ENCODE data around the gene IFITM2. TPM values are rescaled to one million over a fixed set of nuclear protein-coding genes. Genes with fewer than 3 reads are reported as not detected.
"Not testable (repeated sequence)": the region's sequence is repeated elsewhere in the genome, so short reads cannot be mapped to it uniquely, and the experiment has no call there.

The IFITM2 gene
- polyA plus RNA-seq, 3 donors from 2014 or later = 4,348 to 7,867 (median 6,958) TPM

- Mint-ChIP-seq H3K36me3 (peaks cover 4 to 35% (median 28%) of the 10 kb centered on the region in 3 donors), H3K27ac (peak overlapping the region; percentile 94 to 99 (median 98)), H3K9me3 (no peaks in the 10 kb centered on the region), H3K27me3 (ENCODE audit: low read depth in 3 of 3) (peaks cover 18 to 46% (median 26%) of the 10 kb centered on the region in 3 donors), H3K4me1 (peaks cover 58 to 59% of the 10 kb centered on the region in 2 donors), H3K4me3 (peak overlapping the region; percentile 93 to 98 (median 94))
- DNase-seq = no peak
Measured at GRCh38 chr11:313304-313786, 5.7 kb downstream of the IFITM2 start.

GRCh38 chr11:313787-314553, 6.4 kb downstream of the IFITM2 start, which contains the start of gene IFITM1:
Gene IFITM1, plus strand, starts transcription at chr11:314040. Its CDS starts 131 bp downstream, at chr11:314171.
- H3K4me3 Mint-ChIP-seq = peak within 1 kb of the TSS; percentile 93 to 98 (median 94)
- peaks cover 4 to 34% (median 28%) of the 10 kb centered on the region in 3 donors for H3K36me3 Mint-ChIP-seq
- peak within 1 kb of the TSS; percentile 94 to 99 (median 98) for H3K27ac Mint-ChIP-seq
- H3K4me1 Mint-ChIP-seq = peaks cover 54% of the 10 kb centered on the region in 2 donors
- H3K27me3 Mint-ChIP-seq (ENCODE audit: low read depth in 3 of 3) = peaks cover 18 to 42% (median 24%) of the 10 kb centered on the region in 3 donors
- H3K9me3 Mint-ChIP-seq = no peaks in the 10 kb centered on the region
- peak; percentile 77 to 82 (median 81) for DNase-seq

- DNase-seq, H3K9me3 Mint-ChIP-seq: not testable (repeated sequence)
- Mint-ChIP-seq H3K4me1 (peaks cover 51% of the 10 kb centered on the region in 2 donors), H3K27me3 (ENCODE audit: low read depth in 3 of 3) (peaks cover 18 to 39% (median 26%) of the 10 kb centered on the region in 3 donors), H3K4me3 (peak overlapping the region; percentile 93 to 98 (median 94)), H3K36me3 (peaks cover 4 to 29% (median 23%) of the 10 kb centered on the region in 3 donors), H3K27ac (peak overlapping the region; percentile 94 to 99 (median 98))
Measured at GRCh38 chr11:314554-314875, 6.9 kb downstream of the IFITM2 start.

GRCh38 chr11:315051-315481, 7.5 kb downstream of the IFITM2 start:
- peak overlapping the region; percentile 94 to 99 (median 98) for H3K27ac Mint-ChIP-seq
- H3K4me3 Mint-ChIP-seq = peak overlapping the region; percentile 93 to 98 (median 94)
- DNase-seq = peak in 1 of 3 donors; percentile 34
- H3K4me1 Mint-ChIP-seq = peaks cover 52 to 53% of the 10 kb centered on the region in 2 donors
- H3K9me3 Mint-ChIP-seq = no peaks in the 10 kb centered on the region
- peaks cover 18 to 40% (median 28%) of the 10 kb centered on the region in 3 donors for H3K27me3 Mint-ChIP-seq (ENCODE audit: low read depth in 3 of 3)
- H3K36me3 Mint-ChIP-seq = peaks cover 4 to 29% (median 20%) of the 10 kb centered on the region in 3 donors

GRCh38 chr11:315516-315994, 7.9 kb downstream of the IFITM2 start:
- H3K9me3 Mint-ChIP-seq = no peaks in the 10 kb centered on the region
- peak overlapping the region; percentile 94 to 99 (median 98) for H3K27ac Mint-ChIP-seq
- peaks cover 4 to 29% (median 20%) of the 10 kb centered on the region in 3 donors for H3K36me3 Mint-ChIP-seq
- peaks cover 19 to 41% (median 29%) of the 10 kb centered on the region in 3 donors for H3K27me3 Mint-ChIP-seq (ENCODE audit: low read depth in 3 of 3)
- peaks cover 57 to 58% of the 10 kb centered on the region in 2 donors for H3K4me1 Mint-ChIP-seq
- no peak for DNase-seq
- peak overlapping the region; percentile 93 to 98 (median 94) for H3K4me3 Mint-ChIP-seq

GRCh38 chr11:316031-316701, 8.6 kb downstream of the IFITM2 start:
- H3K27ac Mint-ChIP-seq = peak overlapping the region; percentile 93 to 99 (median 98)
- H3K27me3 Mint-ChIP-seq (ENCODE audit: low read depth in 3 of 3) = peaks cover 19 to 44% (median 30%) of the 10 kb centered on the region in 3 donors
- DNase-seq = peak; percentile 71 to 78 (median 72)
- H3K9me3 Mint-ChIP-seq = no peaks in the 10 kb centered on the region
- H3K4me1 Mint-ChIP-seq = peaks cover 61 to 62% of the 10 kb centered on the region in 2 donors
- H3K4me3 Mint-ChIP-seq = peak overlapping the region; percentile 89 to 94 (median 92)
- H3K36me3 Mint-ChIP-seq = peaks cover 4 to 29% (median 20%) of the 10 kb centered on the region in 3 donors

GRCh38 chr11:316891-317301, 9.3 kb downstream of the IFITM2 start:
- peak overlapping the region; percentile 89 to 94 (median 92) for H3K4me3 Mint-ChIP-seq
- peaks cover 57 to 58% of the 10 kb centered on the region in 2 donors for H3K4me1 Mint-ChIP-seq
- peak overlapping the region; percentile 93 to 99 (median 98) for H3K27ac Mint-ChIP-seq
- peak in 2 of 3 donors; percentile 51 to 63 for DNase-seq
- no peaks in the 10 kb centered on the region for H3K9me3 Mint-ChIP-seq
- H3K27me3 Mint-ChIP-seq (ENCODE audit: low read depth in 3 of 3) = peaks cover 19 to 42% (median 30%) of the 10 kb centered on the region in 3 donors
- peaks cover 4 to 29% (median 20%) of the 10 kb centered on the region in 3 donors for H3K36me3 Mint-ChIP-seq

GRCh38 chr11:317668-318404, 10.2 kb downstream of the IFITM2 start:
- peaks cover 17 to 42% (median 30%) of the 10 kb centered on the region in 3 donors for H3K27me3 Mint-ChIP-seq (ENCODE audit: low read depth in 3 of 3)
- peak in 1 of 3 donors; percentile 35 for DNase-seq
- peak overlapping the region; percentile 89 to 94 (median 92) for H3K4me3 Mint-ChIP-seq
- peaks cover 4 to 29% (median 20%) of the 10 kb centered on the region in 3 donors for H3K36me3 Mint-ChIP-seq
- peak overlapping the region; percentile 93 to 99 (median 98) for H3K27ac Mint-ChIP-seq
- H3K4me1 Mint-ChIP-seq = peaks cover 48 to 50% of the 10 kb centered on the region in 2 donors
- not testable (repeated sequence) for H3K9me3 Mint-ChIP-seq

- H3K9me3 Mint-ChIP-seq = not testable (repeated sequence)
- H3K4me3 Mint-ChIP-seq = peak overlapping the region in 3 of 5 donors; percentile 44 to 90 (median 89)
- peaks cover 41 to 50% of the 10 kb centered on the region in 2 donors for H3K4me1 Mint-ChIP-seq
- peaks cover 4 to 29% (median 20%) of the 10 kb centered on the region in 3 donors for H3K36me3 Mint-ChIP-seq
- H3K27me3 Mint-ChIP-seq (ENCODE audit: low read depth in 3 of 3) = peaks cover 17 to 41% (median 30%) of the 10 kb centered on the region in 3 donors
- H3K27ac Mint-ChIP-seq = peak overlapping the region in 1 of 6 donors; percentile 55
- DNase-seq = peak in 1 of 3 donors; percentile 44
Measured at GRCh38 chr11:318405-319120, 10.9 kb downstream of the IFITM2 start.

- peak overlapping the region; percentile 90 to 99 (median 96) for H3K27ac Mint-ChIP-seq
- H3K36me3 Mint-ChIP-seq = peaks cover 4 to 24% (median 15%) of the 10 kb centered on the region in 3 donors
- peak overlapping the region; percentile 88 to 94 (median 90) for H3K4me3 Mint-ChIP-seq
- peak in 1 of 3 donors; percentile 45 for DNase-seq
- H3K9me3 Mint-ChIP-seq = not testable (repeated sequence)
- H3K27me3 Mint-ChIP-seq (ENCODE audit: low read depth in 3 of 3) = peaks cover 13 to 35% (median 29%) of the 10 kb centered on the region in 3 donors
- peaks cover 37 to 49% of the 10 kb centered on the region in 2 donors for H3K4me1 Mint-ChIP-seq
Measured at GRCh38 chr11:319121-319887, 11.7 kb downstream of the IFITM2 start.

- not testable (repeated sequence) for DNase-seq, H3K9me3 Mint-ChIP-seq
- H3K36me3 Mint-ChIP-seq = peaks cover 4 to 20% (median 13%) of the 10 kb centered on the region in 3 donors
- peaks cover 42 to 54% of the 10 kb centered on the region in 2 donors for H3K4me1 Mint-ChIP-seq
- peak overlapping the region; percentile 90 to 99 (median 96) for H3K27ac Mint-ChIP-seq
- H3K4me3 Mint-ChIP-seq = peak overlapping the region; percentile 88 to 94 (median 90)
- H3K27me3 Mint-ChIP-seq (ENCODE audit: low read depth in 3 of 3) = peaks cover 11 to 34% (median 28%) of the 10 kb centered on the region in 3 donors
Measured at GRCh38 chr11:319888-320273, 12.3 kb downstream of the IFITM2 start.

Measured in immature natural killer cell (primary cell).